GM21381 (cell line): Measurements from ENCODE around the gene KLHL36.
"Not testable (repeated sequence)": the region's sequence is repeated elsewhere in the genome, so short reads cannot be mapped to it uniquely, and the experiment has no call there.

Experiments used
- ATAC-seq: cut with Tn5 transposase; IDR thresholded peaks from one replicate; pipeline ENCODE4 v1.9.1; 2021; ENCODE audit warnings: mild to moderate bottlenecking, moderate library complexity; ENCODE audit not compliant: unreplicated experiment

Gene KLHL36

GRCh38 chr16:84667600-84668309 lies 19.4 kb downstream of the KLHL36 start:
- ATAC-seq = no peak

- ATAC-seq = no peak
These were observed 21.8 kb downstream of the KLHL36 start for GRCh38 chr16:84670063-84670462.

GRCh38 chr16:84672276-84673202 lies 24.2 kb downstream of the KLHL36 start:
- ATAC-seq = no peak

- no peak for ATAC-seq
These were observed 24.9 kb downstream of the KLHL36 start for GRCh38 chr16:84673203-84673535.

GRCh38 chr16:84673561-84673960 lies 25.2 kb downstream of the KLHL36 start:
- no peak for ATAC-seq

- no peak for ATAC-seq
These were observed 27.1 kb downstream of the KLHL36 start for GRCh38 chr16:84675423-84675822.

- ATAC-seq = no peak
These were observed 27.6 kb downstream of the KLHL36 start for GRCh38 chr16:84675884-84676283.

- ATAC-seq = no peak
These were observed 28.9 kb downstream of the KLHL36 start for GRCh38 chr16:84677017-84677803.

GRCh38 chr16:84677849-84678248 lies 29.5 kb downstream of the KLHL36 start:
- ATAC-seq = no peak

GRCh38 chr16:84678541-84678940 lies 30.2 kb downstream of the KLHL36 start:
- ATAC-seq = no peak

GRCh38 chr16:84680165-84680842 lies 32.0 kb downstream of the KLHL36 start:
- ATAC-seq = no peak

GRCh38 chr16:84680843-84681629 lies 32.7 kb downstream of the KLHL36 start:
- ATAC-seq = no peak

GRCh38 chr16:84683691-84684591 lies 35.6 kb downstream of the KLHL36 start:
- no peak for ATAC-seq

- no peak for ATAC-seq
These were observed 36.3 kb downstream of the KLHL36 start for GRCh38 chr16:84684592-84684965.

GRCh38 chr16:84685210-84685609 lies 36.9 kb downstream of the KLHL36 start:
- no peak for ATAC-seq

- no peak for ATAC-seq
These were observed 38.5 kb downstream of the KLHL36 start for GRCh38 chr16:84686707-84687298.

- ATAC-seq = peak; percentile 75
These were observed 39.4 kb downstream of the KLHL36 start for GRCh38 chr16:84687715-84688114.

GRCh38 chr16:84688163-84688562 lies 39.9 kb downstream of the KLHL36 start:
- ATAC-seq = not testable (repeated sequence)

- ATAC-seq = no peak
These were observed 40.8 kb downstream of the KLHL36 start for GRCh38 chr16:84689111-84689510.
